ENCODE results near the gene RASGRF2.

RASGRF2 gene

GRCh38 chr5:80960531-80961375, 590 bp downstream of the RASGRF2 start:
- no peak for DNase-seq (ENCODE audit: low read depth)
- H3K4me3 ChIP-seq (ENCODE audit: low read depth, low read length): no peak overlapping the region
- TF ChIP-seq CTCF (IDR thresholded peaks at IDR 0.05; ENCODE audit: low read depth, low read length) (no peak), MYC (IDR thresholded peaks at IDR 0.05; ENCODE audit: low read depth, low read length) (no peak), POLR2A (IDR thresholded peaks at IDR 0.05; ENCODE audit: extremely low read depth, insufficient read length) (no peak), MAX (IDR thresholded peaks at IDR 0.05; ENCODE audit: low read depth, low read length) (no peak)

GRCh38 chr5:80961376-80962281, 1.5 kb downstream of the RASGRF2 start:
- peak; percentile 4 for DNase-seq (ENCODE audit: low read depth)
- TF ChIP-seq POLR2A (IDR thresholded peaks at IDR 0.05; ENCODE audit: extremely low read depth, insufficient read length) (no peak), CTCF (IDR thresholded peaks at IDR 0.05; ENCODE audit: low read depth, low read length) (no peak), MYC (IDR thresholded peaks at IDR 0.05; ENCODE audit: low read depth, low read length) (no peak), MAX (IDR thresholded peaks at IDR 0.05; ENCODE audit: low read depth, low read length) (no peak)
- no peak overlapping the region for H3K4me3 ChIP-seq (ENCODE audit: low read depth, low read length)

GRCh38 chr5:80962630-80963520, 2.7 kb downstream of the RASGRF2 start:
- TF ChIP-seq MAX (IDR thresholded peaks at IDR 0.05; ENCODE audit: low read depth, low read length): no peak
- TF ChIP-seq MYC (IDR thresholded peaks at IDR 0.05; ENCODE audit: low read depth, low read length): no peak
- no peak for TF ChIP-seq CTCF (IDR thresholded peaks at IDR 0.05; ENCODE audit: low read depth, low read length)

GRCh38 chr5:80963521-80963895, 3.3 kb downstream of the RASGRF2 start:
- H3K4me3 ChIP-seq (ENCODE audit: low read depth, low read length): no peak overlapping the region
- TF ChIP-seq MAX (IDR thresholded peaks at IDR 0.05; ENCODE audit: low read depth, low read length): no peak
- no peak for DNase-seq (ENCODE audit: low read depth)

More at GRCh38 chr5:80962630-80963520, 2.7 kb downstream of the RASGRF2 start:
- DNase-seq (ENCODE audit: low read depth): no peak
- no peak overlapping the region for H3K4me3 ChIP-seq (ENCODE audit: low read depth, low read length)

- DNase-seq (ENCODE audit: low read depth): no peak
- no peak for TF ChIP-seq MAX (IDR thresholded peaks at IDR 0.05; ENCODE audit: low read depth, low read length)
- no peak for TF ChIP-seq CTCF (IDR thresholded peaks at IDR 0.05; ENCODE audit: low read depth, low read length)
- TF ChIP-seq POLR2A (IDR thresholded peaks at IDR 0.05; ENCODE audit: extremely low read depth, insufficient read length): no peak
- H3K4me3 ChIP-seq (ENCODE audit: low read depth, low read length): no peak overlapping the region
Observed at GRCh38 chr5:80963966-80964481, 3.9 kb downstream of the RASGRF2 start.
